Measurements from ENCODE around the gene UBE2N.
"Not testable (repeated sequence)": the region's sequence is repeated elsewhere in the genome, so short reads cannot be mapped to it uniquely, and the experiment has no call there.

UBE2N gene

GRCh38 chr12:93409343-93410187, 32.2 kb downstream of the UBE2N start:
- not testable (repeated sequence) for DNase-seq

- DNase-seq, result no peak
These were observed 32.9 kb downstream of the UBE2N start for GRCh38 chr12:93408813-93409212.

GRCh38 chr12:93407963-93408283, 33.8 kb downstream of the UBE2N start:
- DNase-seq, result no peak

GRCh38 chr12:93407054-93407962, 34.4 kb downstream of the UBE2N start:
- DNase-seq, result no peak

- DNase-seq, result no peak
These were observed 36.5 kb downstream of the UBE2N start for GRCh38 chr12:93404961-93405849.

- DNase-seq, result no peak
These were observed 37.6 kb downstream of the UBE2N start for GRCh38 chr12:93403988-93404803.

- DNase-seq, result peak; percentile 22
These were observed 39.1 kb downstream of the UBE2N start for GRCh38 chr12:93402333-93403311.

GRCh38 chr12:93399183-93399863, 42.4 kb downstream of the UBE2N start:
- not testable (repeated sequence) for DNase-seq

GRCh38 chr12:93397412-93397811, 44.3 kb downstream of the UBE2N start:
- DNase-seq, result no peak

GRCh38 chr12:93393425-93393824, 48.3 kb downstream of the UBE2N start:
- no peak for DNase-seq

GRCh38 chr12:93390549-93391297, 51.0 kb downstream of the UBE2N start:
- DNase-seq, result no peak

- no peak for DNase-seq
These were observed 51.7 kb downstream of the UBE2N start for GRCh38 chr12:93390031-93390430.

GRCh38 chr12:93387780-93388179, 54.0 kb downstream of the UBE2N start:
- peak; percentile 35 for DNase-seq

GRCh38 chr12:93381976-93382437, 59.7 kb downstream of the UBE2N start:
- DNase-seq, result not testable (repeated sequence)

GRCh38 chr12:93381161-93381975, 60.4 kb downstream of the UBE2N start:
- no peak for DNase-seq

GRCh38 chr12:93380480-93381121, 61.1 kb downstream of the UBE2N start:
- no peak for DNase-seq

GRCh38 chr12:93379981-93380361, 61.8 kb downstream of the UBE2N start:
- no peak for DNase-seq
